ENCODE measurements around the gene PPIA. TPM values are rescaled to one million over a fixed set of nuclear protein-coding genes. Genes with fewer than 3 reads are reported as not detected.

Gene PPIA
- polyA plus RNA-seq, 1 donor from 2014 or later: 2,769 TPM

- Histone ChIP-seq H3K9me3 (ENCODE audit: low read length) (no peaks in the 10 kb centered on the region), H3F3A (ENCODE audit: insufficient read depth, low read length, poor library complexity, severe bottlenecking) (no peaks in the 10 kb centered on the region), H3K9me2 (ENCODE audit: insufficient read depth, low read length) (no peaks in the 10 kb centered on the region), H3K27ac (ENCODE audit: low read length) (no peak overlapping the region), H3K27me3 (ENCODE audit: insufficient read depth, low read depth, low read length) (no peaks in the 10 kb centered on the region), H3K36me3 (ENCODE audit: insufficient read depth, low read length) (peaks cover 4% of the 10 kb centered on the region), H2AFZ (ENCODE audit: low read depth, low read length) (no peak overlapping the region), H3K79me2 (replicated peaks; ENCODE audit: insufficient read depth, low read length) (peaks cover 36% of the 10 kb centered on the region), H3K4me3 (ENCODE audit: low read length) (no peak overlapping the region), H3K4me2 (ENCODE audit: low read length) (no peak overlapping the region), H4K20me1 (ENCODE audit: insufficient read depth) (peaks cover 17% of the 10 kb centered on the region), H3K9ac (ENCODE audit: low read length) (no peak overlapping the region)
- TF ChIP-seq POLR2AphosphoS5 (IDR thresholded peaks at IDR 0.05) (no peak), EP300 (conservative IDR thresholded peaks at IDR 0.05; ENCODE audit: poor library complexity, severe bottlenecking) (no peak), EZH2 (IDR thresholded peaks at IDR 0.05; ENCODE audit: borderline replicate concordance, insufficient read depth, low read length, poor library complexity, severe bottlenecking) (no peak), REST (IDR thresholded peaks at IDR 0.05; ENCODE audit: borderline replicate concordance) (no peak), RAD21 (conservative IDR thresholded peaks at IDR 0.05) (no peak), TAF1 (IDR thresholded peaks at IDR 0.05; ENCODE audit: low read depth) (no peak), SMC3 (conservative IDR thresholded peaks at IDR 0.05; ENCODE audit: poor library complexity) (no peak), MXI1 (conservative IDR thresholded peaks at IDR 0.05; ENCODE audit: poor library complexity, severe bottlenecking) (no peak)
Observed at GRCh38 chr7:44755698-44756627, 40.5 kb upstream of the PPIA start.

GRCh38 chr7:44756904-44757303, 39.6 kb upstream of the PPIA start:
- peaks cover 30% of the 10 kb centered on the region for H3K79me2 ChIP-seq (replicated peaks; ENCODE audit: insufficient read depth, low read length)
- no peaks in the 10 kb centered on the region for H3F3A ChIP-seq (ENCODE audit: insufficient read depth, low read length, poor library complexity, severe bottlenecking)
- H3K9me3 ChIP-seq (ENCODE audit: low read length): no peaks in the 10 kb centered on the region
- no peak overlapping the region for H3K4me3 ChIP-seq (ENCODE audit: low read length)
- no peaks in the 10 kb centered on the region for H3K27me3 ChIP-seq (ENCODE audit: insufficient read depth, low read depth, low read length)
- H3K9ac ChIP-seq (ENCODE audit: low read length): no peak overlapping the region
- peaks cover 17% of the 10 kb centered on the region for H4K20me1 ChIP-seq (ENCODE audit: insufficient read depth)
- H2AFZ ChIP-seq (ENCODE audit: low read depth, low read length): no peak overlapping the region
- TF ChIP-seq, protein P1, sequence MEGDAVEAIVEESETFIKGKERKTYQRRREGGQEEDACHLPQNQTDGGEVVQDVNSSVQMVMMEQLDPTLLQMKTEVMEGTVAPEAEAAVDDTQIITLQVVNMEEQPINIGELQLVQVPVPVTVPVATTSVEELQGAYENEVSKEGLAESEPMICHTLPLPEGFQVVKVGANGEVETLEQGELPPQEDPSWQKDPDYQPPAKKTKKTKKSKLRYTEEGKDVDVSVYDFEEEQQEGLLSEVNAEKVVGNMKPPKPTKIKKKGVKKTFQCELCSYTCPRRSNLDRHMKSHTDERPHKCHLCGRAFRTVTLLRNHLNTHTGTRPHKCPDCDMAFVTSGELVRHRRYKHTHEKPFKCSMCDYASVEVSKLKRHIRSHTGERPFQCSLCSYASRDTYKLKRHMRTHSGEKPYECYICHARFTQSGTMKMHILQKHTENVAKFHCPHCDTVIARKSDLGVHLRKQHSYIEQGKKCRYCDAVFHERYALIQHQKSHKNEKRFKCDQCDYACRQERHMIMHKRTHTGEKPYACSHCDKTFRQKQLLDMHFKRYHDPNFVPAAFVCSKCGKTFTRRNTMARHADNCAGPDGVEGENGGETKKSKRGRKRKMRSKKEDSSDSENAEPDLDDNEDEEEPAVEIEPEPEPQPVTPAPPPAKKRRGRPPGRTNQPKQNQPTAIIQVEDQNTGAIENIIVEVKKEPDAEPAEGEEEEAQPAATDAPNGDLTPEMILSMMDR (IDR thresholded peaks at IDR 0.05; ENCODE audit: poor library complexity, severe bottlenecking): no peak
- TF ChIP-seq EZH2 (IDR thresholded peaks at IDR 0.05; ENCODE audit: borderline replicate concordance, insufficient read depth, low read length, poor library complexity, severe bottlenecking): no peak
- no peak for TF ChIP-seq REST (IDR thresholded peaks at IDR 0.05; ENCODE audit: borderline replicate concordance)
- no peak for TF ChIP-seq POLR2AphosphoS5 (IDR thresholded peaks at IDR 0.05)
- no peak for TF ChIP-seq EP300 (conservative IDR thresholded peaks at IDR 0.05; ENCODE audit: poor library complexity, severe bottlenecking)
- no peak for TF ChIP-seq SMC3 (conservative IDR thresholded peaks at IDR 0.05; ENCODE audit: poor library complexity)
- no peak for TF ChIP-seq MXI1 (conservative IDR thresholded peaks at IDR 0.05; ENCODE audit: poor library complexity, severe bottlenecking)
- TF ChIP-seq RAD21 (conservative IDR thresholded peaks at IDR 0.05): no peak
- no peak for TF ChIP-seq TAF1 (IDR thresholded peaks at IDR 0.05; ENCODE audit: low read depth)
- no peak overlapping the region for H3K4me2 ChIP-seq (ENCODE audit: low read length)
- H3K27ac ChIP-seq (ENCODE audit: low read length): no peak overlapping the region
- H3K36me3 ChIP-seq (ENCODE audit: insufficient read depth, low read length): peaks cover 4% of the 10 kb centered on the region
- no peaks in the 10 kb centered on the region for H3K9me2 ChIP-seq (ENCODE audit: insufficient read depth, low read length)

All from neural cell (in vitro differentiated cells).